Panc1 (cell line): ENCODE results near the gene ELOF1. TPM values are rescaled to one million over a fixed set of nuclear protein-coding genes. Genes with fewer than 3 reads are reported as not detected.

Experiments
- ATAC-seq: fragments of 200-7000 bp; cut with Tn5 transposase; 2 replicates; pipeline ENCODE4 v1.9.1; 2020; ENCODE audit warnings: mild to moderate bottlenecking, moderate library complexity
- BruUV-seq: library from RNA; stranded (reverse); fragments of 400-500 nt; replicated peaks from 2 replicates; lab custom pipeline; 2021; lab: Mats Ljungman, UMichigan
- CTCF ChIA-PET: fragments of 300-600 bp; sonication (Branson Sonifier 250); formaldehyde crosslinking; loops from one replicate; lab custom pipeline; 2022; ENCODE audit warnings: antibody characterized with exemption; lab: Charles Lee
- POLR2A ChIA-PET: fragments of 300-600 bp; sonication (Branson Sonifier 250); formaldehyde crosslinking; loops from one replicate; lab custom pipeline; 2022; ENCODE audit warnings: antibody characterized with exemption; lab: Charles Lee
- DNase-seq: peaks from one replicate; pipeline ENCODE4 v3.0.0-alpha.2; 2010; ENCODE audit warnings: low read depth, low spot score
- H3K27ac ChIP-seq: 2 replicates; pipeline ENCODE4 v1.5.1; 2011; ENCODE audit warnings: mild to moderate bottlenecking, low read length, inconsistent platforms
- H3K27me3 ChIP-seq: fragments of 200-500 bp; sonication (Bioruptor generic); 2 replicates; pipeline ENCODE4 v1.6.0; 2014; ENCODE audit warnings: low read length, inconsistent platforms; ENCODE audit not compliant: control insufficient read depth, insufficient read depth
- H3K36me3 ChIP-seq: fragments of 200-500 bp; sonication (Bioruptor generic); 2 replicates; pipeline ENCODE4 v1.5.1; 2014; ENCODE audit warnings: inconsistent platforms, mild to moderate bottlenecking, low read length, moderate library complexity; ENCODE audit not compliant: control insufficient read depth, insufficient read depth
- H3K4me1 ChIP-seq: 2 replicates; pipeline ENCODE4 v1.5.1; 2011; ENCODE audit warnings: inconsistent platforms, mild to moderate bottlenecking, low read length, moderate library complexity; ENCODE audit not compliant: control insufficient read depth, insufficient read depth
- H3K4me3 ChIP-seq, 2 experiments: 2 replicates each; pipeline ENCODE4 v1.5.1; 2011 to 2012; ENCODE audit warnings: low read depth in 2 of 2, low read length in 2 of 2, mild to moderate bottlenecking in 2 of 2, inconsistent platforms in 1 of 2, moderate library complexity in 1 of 2
- H3K9me3 ChIP-seq: fragments of 200-500 bp; sonication (Bioruptor generic); 2 replicates; pipeline ENCODE4 v1.5.1; 2014; ENCODE audit warnings: low read depth, mild to moderate bottlenecking, inconsistent platforms, low read length, moderate library complexity; ENCODE audit not compliant: control insufficient read depth, insufficient read depth
- POLR2AphosphoS5 ChIP-seq: IDR thresholded peaks from 2 replicates; pipeline ENCODE4 v1.6.1; 2012; ENCODE audit warnings: mild to moderate bottlenecking, low read depth, low read length, moderate library complexity
- REST ChIP-seq, 2 experiments: IDR thresholded peaks; 2 replicates each; pipeline ENCODE4 v1.6.1; 2011 to 2012; ENCODE audit warnings: low read depth in 2 of 2, control low read depth in 1 of 2, low read length in 1 of 2, mild to moderate bottlenecking in 1 of 2, moderate library complexity in 1 of 2; ENCODE audit not compliant: insufficient read depth in 1 of 2
- SIN3A ChIP-seq: IDR thresholded peaks from 2 replicates; pipeline ENCODE4 v1.6.1; 2012; ENCODE audit warnings: low read depth, mild to moderate bottlenecking, low read length, moderate library complexity, borderline replicate concordance; ENCODE audit not compliant: insufficient read depth
- TCF7L2 ChIP-seq: IDR thresholded peaks from 2 replicates; pipeline ENCODE4 v1.6.1; 2011; ENCODE audit warnings: mild to moderate bottlenecking, low read depth, low read length, inconsistent platforms
- in situ Hi-C: cut with HindIII; loops from 2 replicates; pipeline ENCODE4 v1.10.0; 2016; ENCODE audit warnings: low sequenced_read_pairs, low pct_unique_long_range_greater_than_20kb
- intact Hi-C: fragments of 100-400 bp; cut with micrococcal nuclease; formaldehyde crosslinking; loops from one replicate; pipeline ENCODE4 v1.10.0; 2022; ENCODE audit not compliant: unreplicated experiment
- total RNA-seq: library from RNA; stranded (reverse); gene quantifications from one replicate; pipeline ENCODE4 v1.2.1, GENCODE V29; 2021; ENCODE audit not compliant: unreplicated experiment
- TF ChIP-seq, protein P1 (sequence below): fragments of 450-650 bp; IDR thresholded peaks from 2 replicates; pipeline ENCODE4 v1.5.1; 2017; ENCODE audit warnings: mild to moderate bottlenecking

The ELOF1 gene
- total RNA-seq, 1 experiment from 2014 or later = 62.2 TPM

GRCh38 chr19:11547929-11548700, 10.9 kb downstream of the ELOF1 start:
- POLR2A ChIA-PET = no interaction called here
- Histone ChIP-seq H3K27me3 (no peaks in the 10 kb centered on the region), H3K4me3 (no peak overlapping the region), H3K36me3 (no peaks in the 10 kb centered on the region), H3K4me1 (no peaks in the 10 kb centered on the region), H3K27ac (no peak overlapping the region), H3K9me3 (no peaks in the 10 kb centered on the region)
- DNase-seq = no peak
- CTCF ChIA-PET = no interaction called here
- intact Hi-C loops (no loop called here), in situ Hi-C loops (no loop called here)
- no TSS peak for BruUV-seq
- ATAC-seq = no peak
- TF ChIP-seq SIN3A (no peak), TCF7L2 (no peak), POLR2AphosphoS5 (no peak), REST (IDR thresholded peaks at IDR 0.05; ENCODE audit: insufficient read depth in 1 of 2, low read depth in 2 of 2, low read length in 1 of 2) (no peak)
- TF ChIP-seq, protein P1, sequence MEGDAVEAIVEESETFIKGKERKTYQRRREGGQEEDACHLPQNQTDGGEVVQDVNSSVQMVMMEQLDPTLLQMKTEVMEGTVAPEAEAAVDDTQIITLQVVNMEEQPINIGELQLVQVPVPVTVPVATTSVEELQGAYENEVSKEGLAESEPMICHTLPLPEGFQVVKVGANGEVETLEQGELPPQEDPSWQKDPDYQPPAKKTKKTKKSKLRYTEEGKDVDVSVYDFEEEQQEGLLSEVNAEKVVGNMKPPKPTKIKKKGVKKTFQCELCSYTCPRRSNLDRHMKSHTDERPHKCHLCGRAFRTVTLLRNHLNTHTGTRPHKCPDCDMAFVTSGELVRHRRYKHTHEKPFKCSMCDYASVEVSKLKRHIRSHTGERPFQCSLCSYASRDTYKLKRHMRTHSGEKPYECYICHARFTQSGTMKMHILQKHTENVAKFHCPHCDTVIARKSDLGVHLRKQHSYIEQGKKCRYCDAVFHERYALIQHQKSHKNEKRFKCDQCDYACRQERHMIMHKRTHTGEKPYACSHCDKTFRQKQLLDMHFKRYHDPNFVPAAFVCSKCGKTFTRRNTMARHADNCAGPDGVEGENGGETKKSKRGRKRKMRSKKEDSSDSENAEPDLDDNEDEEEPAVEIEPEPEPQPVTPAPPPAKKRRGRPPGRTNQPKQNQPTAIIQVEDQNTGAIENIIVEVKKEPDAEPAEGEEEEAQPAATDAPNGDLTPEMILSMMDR = no peak

GRCh38 chr19:11541238-11541637, 17.8 kb downstream of the ELOF1 start:
- no TSS peak for BruUV-seq
- CTCF ChIA-PET = interaction anchor here (0.5 kb wide), 1 partner anchor 107 kb away, joined by 6 read pairs; no protein-coding TSS in a partner anchor

More at GRCh38 chr19:11541238-11541637, 17.8 kb downstream of the ELOF1 start:
- DNase-seq (no peak), ATAC-seq (no peak)
- Histone ChIP-seq H3K4me1 (no peaks in the 10 kb centered on the region; the same call in 1 of the 2 replicates), H3K27ac (no peak overlapping the region), H3K9me3 (no peaks in the 10 kb centered on the region), H3K36me3 (no peaks in the 10 kb centered on the region), H3K4me3 (no peak overlapping the region), H3K27me3 (no peaks in the 10 kb centered on the region)
- POLR2A ChIA-PET = no interaction called here
- intact Hi-C loops = no loop called here
- no peak for TF ChIP-seq REST (IDR thresholded peaks at IDR 0.05; ENCODE audit: insufficient read depth in 1 of 2, low read depth in 2 of 2, low read length in 1 of 2)
- TF ChIP-seq POLR2AphosphoS5 = no peak
- TF ChIP-seq TCF7L2 = no peak
- TF ChIP-seq SIN3A = no peak
- TF ChIP-seq, protein P1 = no peak
- in situ Hi-C loops = no loop called here
